ENCODE measurements around the gene RPL39. TPM values are rescaled to one million over a fixed set of nuclear protein-coding genes. Genes with fewer than 3 reads are reported as not detected.
A peak's percentile ranks its signal among the peaks of the same experiment; 100 is the strongest.

The RPL39 gene
- total RNA-seq, 1 donor from 2014 or later: 3,684 TPM

- Mint-ChIP-seq H3K4me1 (peaks cover 54% of the 10 kb centered on the region), H3K9me3 (no peaks in the 10 kb centered on the region), H3K27me3 (no peaks in the 10 kb centered on the region), H3K36me3 (ENCODE audit: low read depth) (peaks cover 2% of the 10 kb centered on the region), H3K4me3 (no peak overlapping the region), H3K27ac (peak overlapping the region; percentile 85)
- intact Hi-C loops (cut with micrococcal nuclease): no loop called here
- no peak for TF ChIP-seq CTCF (IDR thresholded peaks at IDR 0.05)
- ChIA-PET POLR2A (interaction anchor here (1.3 to 5.7 kb wide), 3 partner anchors 8 to 295 kb away, joined by 5 to 27 read pairs (median 9); partner anchors contain the start of genes RPL39 and SLC25A5), CTCF (no interaction called here)
- ATAC-seq (ENCODE audit: low read depth) (no peak), DNase-seq (no peak)
These were observed 28.2 kb downstream of the RPL39 start for GRCh38 chrX:119763181-119763580.

- DNase-seq (no peak), ATAC-seq (ENCODE audit: low read depth) (no peak)
- CTCF ChIA-PET: no interaction called here
- POLR2A ChIA-PET: interaction anchor here (0.6 to 5.7 kb wide), 3 partner anchors 8 to 29 kb away, joined by 5 to 27 read pairs (median 9); partner anchors contain the start of gene RPL39
- Mint-ChIP-seq H3K9me3 (no peaks in the 10 kb centered on the region), H3K4me3 (no peak overlapping the region), H3K36me3 (ENCODE audit: low read depth) (no peaks in the 10 kb centered on the region), H3K4me1 (peaks cover 54% of the 10 kb centered on the region), H3K27me3 (no peaks in the 10 kb centered on the region), H3K27ac (peak overlapping the region; percentile 85)
- intact Hi-C loops (cut with micrococcal nuclease): no loop called here
- no peak for TF ChIP-seq CTCF (IDR thresholded peaks at IDR 0.05)
These were observed 28.7 kb downstream of the RPL39 start for GRCh38 chrX:119762718-119763117.

GRCh38 chrX:119760026-119760877 is 31.2 kb downstream of the RPL39 start:
- H3K36me3 Mint-ChIP-seq (ENCODE audit: low read depth): no peaks in the 10 kb centered on the region
- POLR2A ChIA-PET: interaction anchor here (0.6 to 5.7 kb wide), 9 partner anchors 11 to 186 kb away, joined by 3 to 27 read pairs (median 10); partner anchors contain the start of genes RPL39, SEPTIN6 and UBE2A
- CTCF ChIA-PET: interaction anchor here (1.0 kb wide), 1 partner anchor 10 kb away, joined by 4 read pairs; no protein-coding TSS in a partner anchor
- H3K9me3 Mint-ChIP-seq: no peaks in the 10 kb centered on the region
- no peaks in the 10 kb centered on the region for H3K27me3 Mint-ChIP-seq
- ATAC-seq (ENCODE audit: low read depth) (peak; percentile 22), DNase-seq (no peak)
- intact Hi-C loops (cut with micrococcal nuclease): loop anchor here (1.0 kb wide), 1 partner anchor 11 kb away; no protein-coding TSS in a partner anchor
- peak overlapping the region; percentile 82 for H3K4me3 Mint-ChIP-seq
- H3K27ac Mint-ChIP-seq: peak overlapping the region; percentile 86
- no peak for TF ChIP-seq CTCF (IDR thresholded peaks at IDR 0.05)
- peaks cover 74% of the 10 kb centered on the region for H3K4me1 Mint-ChIP-seq

- intact Hi-C loops (cut with micrococcal nuclease): no loop called here
- TF ChIP-seq CTCF (IDR thresholded peaks at IDR 0.05): no peak
- ChIA-PET POLR2A (interaction anchor here (1.0 to 5.7 kb wide), 9 partner anchors 10 to 185 kb away, joined by 4 to 27 read pairs (median 10); partner anchors contain the start of genes RPL39, SEPTIN6 and UBE2A), CTCF (interaction anchor here (0.9 to 1.6 kb wide), 3 partner anchors 20 to 112 kb away, joined by 3 to 6 read pairs (median 6); partner anchors contain the start of gene RPL39)
- no peaks in the 10 kb centered on the region for H3K27me3 Mint-ChIP-seq
- H3K36me3 Mint-ChIP-seq (ENCODE audit: low read depth): no peaks in the 10 kb centered on the region
- ATAC-seq (ENCODE audit: low read depth): no peak
- no peaks in the 10 kb centered on the region for H3K9me3 Mint-ChIP-seq
- no peak for DNase-seq
- H3K4me1 Mint-ChIP-seq: peaks cover 75% of the 10 kb centered on the region
- H3K27ac Mint-ChIP-seq: peak overlapping the region; percentile 86
- peak overlapping the region; percentile 82 for H3K4me3 Mint-ChIP-seq
These were observed 32.1 kb downstream of the RPL39 start for GRCh38 chrX:119759248-119759766.
